Jurkat, Clone E6-1 (cell line): Measurements from ENCODE around the gene CARS2.
A peak's percentile ranks its signal among the peaks of the same experiment; 100 is the strongest.
"Not testable (repeated sequence)": the region's sequence is repeated elsewhere in the genome, so short reads cannot be mapped to it uniquely, and the experiment has no call there.

ENCODE experiments used
- DNase-seq: peaks from one replicate; pipeline ENCODE4 v3.0.0-alpha.2; 2011; ENCODE audit warnings: low read depth, low spot score
- H3K4me3 ChIP-seq: 2 replicates; pipeline ENCODE4 v1.5.1; 2011; ENCODE audit warnings: mild to moderate bottlenecking, low read length, control low read depth, moderate library complexity

CARS2 gene

DNA sequence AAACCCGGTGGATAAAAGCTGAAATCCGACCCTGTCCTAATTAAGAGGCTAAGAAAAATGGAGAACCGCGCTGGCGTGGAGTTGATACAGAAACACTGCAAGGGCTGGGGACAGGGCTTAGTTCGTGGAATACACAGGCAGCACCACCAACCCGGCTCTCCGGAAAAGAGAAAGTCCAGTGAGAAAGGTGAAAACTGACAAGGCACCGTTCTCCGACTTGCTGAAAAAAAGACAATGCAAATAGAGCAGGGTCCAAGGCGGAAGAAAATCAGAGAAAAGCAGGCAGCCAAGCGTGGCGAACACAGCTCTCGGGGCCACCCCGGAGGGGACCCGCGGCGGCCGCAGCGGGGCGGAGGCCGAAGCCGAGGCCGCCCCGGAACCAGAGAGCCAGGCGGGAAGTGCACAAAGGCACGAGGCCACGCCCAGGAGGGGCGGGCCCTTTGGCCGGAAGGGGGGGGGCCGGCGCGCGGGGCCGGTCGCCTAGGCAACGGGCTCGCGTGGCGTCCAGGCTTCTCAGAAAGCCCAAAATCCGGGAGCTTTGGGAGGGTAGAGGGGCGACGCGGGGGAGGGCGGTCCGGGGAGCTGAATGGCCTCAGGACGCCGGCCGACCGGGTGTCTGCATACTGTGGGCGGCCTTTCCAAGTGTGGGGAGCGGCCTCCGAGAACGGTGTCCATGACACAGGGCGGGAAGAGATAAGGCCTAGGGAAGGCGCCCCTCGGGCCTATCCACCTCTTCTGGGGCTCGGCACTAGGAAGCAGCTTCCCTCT is 6.3 kb upstream of the CARS2 start:
- peak; percentile 70 for DNase-seq
- H3K4me3 ChIP-seq = peak overlapping the region; percentile 88

DNA sequence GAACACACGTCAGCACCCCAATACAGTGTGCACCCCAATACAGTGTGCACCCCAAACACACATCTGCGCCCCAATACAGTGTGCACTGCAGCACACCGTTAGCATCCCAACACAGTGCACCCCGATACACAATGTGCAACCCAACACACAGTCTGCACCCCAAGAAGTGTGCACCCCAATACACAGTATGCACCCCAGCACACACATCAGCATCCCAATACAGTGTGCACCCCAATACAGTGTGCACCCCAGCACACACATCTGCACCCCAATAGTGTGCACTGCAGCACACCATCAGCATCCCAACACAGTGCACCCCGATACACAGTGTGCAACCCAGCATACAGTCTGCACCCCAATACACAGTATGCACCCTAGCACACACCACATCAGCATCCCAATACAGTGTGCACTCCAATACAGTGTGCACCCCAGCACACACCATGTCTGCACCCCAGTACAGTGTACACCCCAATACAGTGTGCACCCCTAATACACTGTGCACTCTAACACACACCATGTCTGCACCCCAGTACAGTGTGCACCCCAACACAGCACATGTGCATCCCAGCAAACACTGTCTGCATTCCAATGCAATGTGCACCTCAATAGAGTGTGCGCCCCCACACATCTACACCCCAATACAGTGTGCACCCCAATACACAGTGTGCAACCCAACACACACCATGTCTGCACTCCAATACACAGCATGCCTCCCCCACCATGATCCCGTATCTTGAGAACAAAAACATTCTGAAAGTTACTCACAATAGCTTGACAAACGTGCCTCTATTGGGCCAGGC is 855 bp upstream of the CARS2 start:
- peak overlapping the region; percentile 81 for H3K4me3 ChIP-seq
- DNase-seq = no peak

DNA sequence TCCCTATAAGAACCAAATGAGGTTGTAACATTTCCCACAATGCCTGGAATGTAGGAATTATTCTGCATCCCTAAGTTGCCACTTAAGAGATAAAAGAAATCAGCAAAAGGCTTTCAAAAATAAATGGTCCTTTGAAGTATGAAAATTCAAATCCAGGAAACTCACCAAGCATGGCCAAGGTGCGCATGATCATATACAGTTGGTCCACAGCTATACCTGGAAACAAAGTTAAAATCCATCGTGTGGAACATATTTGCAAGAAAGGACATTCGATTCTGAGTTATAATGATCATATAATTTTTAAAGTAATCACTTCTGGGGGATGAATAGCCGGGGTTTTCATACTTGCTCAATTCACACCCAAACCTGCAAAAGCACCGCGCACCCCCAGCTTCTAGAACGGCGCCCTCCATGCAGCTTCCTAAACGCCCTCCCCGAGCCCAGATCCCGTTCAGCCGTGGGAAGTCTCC is 525 bp downstream of the CARS2 start:
- peak overlapping the region; percentile 81 for H3K4me3 ChIP-seq
- no peak for DNase-seq

DNA sequence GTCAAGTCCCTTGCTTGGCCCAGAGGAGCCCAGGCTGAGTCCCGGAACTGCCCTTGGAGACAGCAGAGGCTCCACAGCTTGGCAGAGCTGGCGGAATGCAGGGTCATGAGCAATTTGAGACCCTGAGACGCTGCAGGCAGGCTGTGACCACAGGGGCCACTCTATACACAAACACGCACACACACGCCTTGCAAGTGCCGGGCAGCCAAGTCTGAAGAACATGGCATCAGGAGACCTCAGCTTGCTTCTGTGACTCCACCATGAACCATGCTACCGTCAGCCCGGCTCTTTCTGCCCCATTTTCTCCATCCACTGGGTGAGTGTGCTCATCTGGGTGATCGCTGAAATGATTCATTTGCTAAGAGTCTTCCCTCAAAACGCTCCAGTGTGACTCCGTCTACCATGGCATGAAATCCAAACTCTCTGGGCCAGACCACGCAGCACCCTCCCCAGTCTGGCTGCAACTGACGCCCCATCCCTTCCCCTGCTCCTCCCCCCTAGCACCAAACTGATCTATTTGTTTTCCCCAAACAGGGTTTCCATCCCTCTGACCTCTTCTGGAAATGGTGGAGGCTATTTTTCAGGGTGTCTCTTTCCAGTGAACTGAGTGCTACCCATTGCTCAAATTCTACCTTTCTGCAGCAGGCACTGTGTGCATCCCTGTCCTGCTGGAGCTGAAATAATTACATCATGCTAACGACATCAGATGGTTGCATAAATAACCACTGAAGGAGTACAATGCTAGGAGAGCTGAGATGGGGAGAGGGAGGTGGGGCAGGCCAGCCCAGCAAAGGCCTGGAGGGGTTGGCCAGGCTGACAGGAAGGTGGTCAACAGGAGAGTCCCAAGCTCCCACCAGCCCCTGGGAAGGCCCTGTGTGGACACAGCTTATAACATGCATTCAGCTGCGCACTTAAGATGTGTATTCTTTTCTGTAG is 3.1 kb downstream of the CARS2 start:
- no peak for DNase-seq
- H3K4me3 ChIP-seq = no peak overlapping the region

DNA sequence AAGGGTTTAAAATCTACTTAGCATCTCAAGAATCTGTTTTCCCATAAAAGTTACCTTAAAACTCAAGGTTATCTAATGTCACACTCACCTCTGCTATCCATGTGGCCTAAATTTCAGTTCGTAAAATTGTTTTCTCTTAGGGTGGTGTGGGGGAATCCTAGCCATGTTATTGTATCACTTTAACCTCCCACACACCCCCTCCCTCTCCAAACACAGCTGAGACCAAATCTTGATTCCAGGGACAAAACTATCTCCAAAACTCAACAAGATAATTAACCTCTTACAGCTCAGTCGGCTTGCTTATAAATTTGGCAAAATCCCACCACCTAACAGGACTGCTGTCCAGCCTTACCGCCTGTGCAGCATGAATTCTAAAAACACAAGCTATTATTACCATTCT is 3.8 kb downstream of the CARS2 start:
- no peak overlapping the region for H3K4me3 ChIP-seq
- DNase-seq = no peak

DNA sequence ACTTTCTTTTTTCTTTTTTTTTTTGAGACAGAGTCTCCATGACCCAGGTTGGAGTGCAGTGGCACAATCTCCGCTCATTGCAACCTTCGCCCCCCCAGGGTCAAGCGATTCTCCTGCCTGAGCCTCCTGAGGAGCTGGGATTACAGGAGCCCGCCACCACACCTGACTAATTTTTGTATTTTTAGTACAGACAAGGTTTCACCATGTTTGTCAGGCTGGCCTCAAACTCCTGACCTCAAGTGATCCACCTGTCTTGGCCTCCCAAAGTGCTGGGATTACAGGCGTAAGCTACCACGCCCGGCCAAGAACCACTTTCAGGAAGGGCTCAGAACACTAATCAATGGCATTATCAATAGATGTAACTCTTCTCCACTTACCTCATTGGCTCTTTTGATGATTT is 4.9 kb downstream of the CARS2 start:
- DNase-seq, H3K4me3 ChIP-seq: not testable (repeated sequence)

DNA sequence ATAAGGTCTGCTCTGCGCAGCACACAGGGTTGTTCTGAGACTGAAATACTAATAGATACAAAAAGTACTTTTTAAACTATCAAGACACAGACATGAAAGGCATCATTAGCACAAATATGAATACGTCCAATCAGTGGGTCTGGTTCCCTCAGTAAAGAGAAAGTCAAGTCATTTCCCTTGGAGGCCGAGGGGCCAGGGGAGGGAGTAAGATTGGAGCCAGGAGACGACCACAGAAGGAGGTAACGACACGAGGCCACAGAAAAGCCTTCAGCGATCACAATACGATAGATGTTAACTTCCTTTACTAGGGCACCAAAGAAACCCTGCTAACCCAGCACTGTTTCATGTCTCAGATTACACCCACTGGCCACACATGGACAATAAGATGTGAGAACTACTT is 5.3 kb downstream of the CARS2 start:
- no peak for DNase-seq
- H3K4me3 ChIP-seq = no peak overlapping the region

DNA sequence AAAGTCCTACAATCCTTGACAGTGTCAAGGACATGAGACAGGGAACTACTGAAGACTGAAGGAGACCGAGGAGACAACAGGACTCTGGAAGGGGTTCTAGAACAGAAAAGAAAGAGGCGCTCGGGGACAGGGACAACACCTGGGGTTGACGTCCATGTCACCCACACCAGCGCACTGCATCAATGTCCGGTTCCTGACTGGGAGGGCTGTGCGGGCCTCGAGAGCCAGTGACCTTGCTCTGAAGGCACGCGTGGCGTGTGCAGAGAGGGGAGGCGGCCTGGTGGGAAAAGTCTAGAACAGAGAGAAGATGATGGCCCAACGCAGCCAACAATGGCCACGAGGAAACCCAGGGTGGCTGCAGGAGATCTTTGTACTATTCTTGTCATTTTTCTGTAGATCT is 5.7 kb downstream of the CARS2 start:
- no peak for DNase-seq
- H3K4me3 ChIP-seq = no peak overlapping the region

DNA sequence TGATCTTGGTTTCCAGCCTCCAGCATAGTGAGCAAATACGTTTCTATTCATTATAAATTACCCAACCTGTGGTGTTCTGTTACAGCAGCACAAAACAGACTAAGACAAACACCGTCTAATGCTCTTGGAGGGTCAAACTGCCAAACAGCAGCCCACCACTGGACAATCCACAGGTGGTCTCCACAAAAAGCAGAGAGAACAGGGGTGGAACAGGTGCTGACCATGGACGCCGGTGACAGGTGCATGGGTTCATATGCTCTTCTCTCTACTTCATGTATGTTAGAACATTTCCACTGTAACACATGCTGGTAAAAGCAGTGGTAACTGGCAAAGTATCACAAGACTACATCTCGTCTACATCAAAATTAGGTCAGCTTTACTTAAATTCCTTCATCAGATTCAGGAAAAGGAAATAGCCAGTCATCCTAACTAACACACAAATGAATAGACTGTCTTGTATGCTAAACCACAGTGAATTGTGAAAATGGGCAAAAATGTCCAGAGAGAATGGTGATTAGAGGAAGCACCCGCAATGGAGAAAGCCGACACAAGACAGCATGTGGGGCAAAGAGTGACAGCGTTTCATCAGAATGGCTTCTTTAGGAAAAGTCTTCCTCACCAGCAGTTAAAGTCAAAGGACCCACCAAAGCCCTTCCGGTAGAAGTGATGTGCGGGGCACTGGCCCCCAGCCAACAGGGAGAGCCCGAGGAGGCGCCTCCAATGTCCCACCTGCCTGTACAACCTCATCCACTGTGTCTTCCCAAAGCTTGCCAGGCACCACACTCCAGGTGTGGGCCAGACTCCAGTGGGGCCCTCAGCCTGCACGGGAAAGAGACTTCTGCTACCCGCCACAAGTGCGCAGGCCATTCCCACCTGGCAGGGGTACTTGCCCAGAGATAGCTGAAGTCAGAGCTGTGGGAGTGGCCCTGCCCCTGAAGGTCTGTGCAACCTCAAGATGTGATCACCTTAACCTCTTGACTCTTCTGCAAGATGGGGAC is 6.5 kb downstream of the CARS2 start:
- H3K4me3 ChIP-seq = no peak overlapping the region
- DNase-seq = no peak

DNA sequence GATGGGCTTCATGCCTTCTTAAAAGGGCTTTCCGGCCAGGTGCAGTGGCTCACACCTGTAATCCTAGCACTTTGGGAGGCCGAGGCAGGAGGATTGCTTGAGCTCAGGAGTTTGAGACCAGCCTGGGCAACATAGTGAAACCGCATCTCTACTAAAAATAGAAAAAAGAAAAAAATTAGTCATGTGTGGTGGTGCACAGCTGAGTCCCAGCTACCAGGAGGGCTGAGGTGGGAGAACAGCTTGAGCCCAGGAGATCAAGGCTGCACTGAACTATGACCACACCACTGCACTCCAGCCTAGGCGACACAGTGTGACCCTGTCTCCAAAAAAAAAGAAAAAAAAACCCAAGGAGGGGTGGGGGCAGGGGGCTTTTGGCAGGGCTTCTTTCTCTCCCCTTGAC is 7.2 kb downstream of the CARS2 start:
- H3K4me3 ChIP-seq = no peak overlapping the region
- DNase-seq = no peak

DNA sequence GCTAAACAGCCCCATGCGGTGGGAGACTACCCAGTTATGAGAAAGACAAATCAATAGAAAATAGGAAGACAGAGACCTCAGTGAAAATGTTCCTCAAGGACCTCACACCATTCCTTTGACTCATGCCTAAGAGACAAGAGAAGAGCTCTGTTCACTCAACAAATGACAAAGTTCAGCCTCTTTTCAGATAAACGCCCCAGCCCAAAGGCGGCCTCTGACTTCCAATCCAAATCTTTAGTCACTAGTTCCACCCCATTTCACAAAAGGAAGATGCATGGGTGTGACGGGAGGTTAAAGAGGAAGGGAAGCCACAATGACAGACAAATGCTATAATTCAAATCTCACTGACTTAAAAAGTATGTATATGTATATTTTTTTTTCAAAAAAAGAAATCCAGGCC is 8.1 kb downstream of the CARS2 start:
- no peak for DNase-seq
- H3K4me3 ChIP-seq = no peak overlapping the region

DNA sequence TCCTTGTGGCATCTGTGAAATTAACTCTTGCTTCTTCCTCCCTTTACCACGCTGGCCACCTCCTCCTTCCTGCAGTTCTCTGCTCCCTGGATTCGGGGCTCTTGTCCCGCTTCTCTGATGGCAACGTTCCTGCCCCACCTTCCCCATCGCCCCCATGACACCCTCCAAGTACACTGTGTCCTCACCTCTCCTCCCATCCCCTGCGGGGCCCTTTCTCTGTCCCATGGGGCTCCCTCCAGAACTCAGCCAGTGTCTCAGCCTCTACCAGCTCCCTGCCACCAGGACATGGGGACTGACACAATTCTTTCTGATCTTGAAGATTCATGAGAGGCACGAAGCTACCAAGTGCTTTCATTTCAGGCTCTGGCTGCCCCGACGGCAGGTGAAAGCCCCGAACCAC is 9.1 kb downstream of the CARS2 start:
- DNase-seq = no peak
- H3K4me3 ChIP-seq = no peak overlapping the region

DNA sequence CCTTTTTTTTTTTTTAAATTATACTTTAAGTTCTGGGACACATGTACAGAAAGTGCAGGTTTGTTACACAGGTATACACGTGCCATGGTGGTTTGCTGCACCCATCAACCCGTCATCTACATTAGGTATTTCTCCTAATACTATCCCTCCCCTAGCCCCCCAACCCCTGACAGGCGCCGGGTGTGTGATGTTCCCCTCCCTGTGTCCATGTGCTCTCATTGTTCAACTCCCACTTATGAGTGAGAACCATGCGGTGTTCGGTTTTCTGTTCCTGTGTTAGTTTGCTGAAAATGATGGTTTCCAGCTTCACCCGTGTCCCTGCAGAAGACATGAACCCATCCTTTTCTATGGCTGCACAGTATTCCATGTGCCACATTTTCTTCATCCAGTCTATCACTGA is 10.1 kb downstream of the CARS2 start:
- not testable (repeated sequence) for DNase-seq, H3K4me3 ChIP-seq

DNA sequence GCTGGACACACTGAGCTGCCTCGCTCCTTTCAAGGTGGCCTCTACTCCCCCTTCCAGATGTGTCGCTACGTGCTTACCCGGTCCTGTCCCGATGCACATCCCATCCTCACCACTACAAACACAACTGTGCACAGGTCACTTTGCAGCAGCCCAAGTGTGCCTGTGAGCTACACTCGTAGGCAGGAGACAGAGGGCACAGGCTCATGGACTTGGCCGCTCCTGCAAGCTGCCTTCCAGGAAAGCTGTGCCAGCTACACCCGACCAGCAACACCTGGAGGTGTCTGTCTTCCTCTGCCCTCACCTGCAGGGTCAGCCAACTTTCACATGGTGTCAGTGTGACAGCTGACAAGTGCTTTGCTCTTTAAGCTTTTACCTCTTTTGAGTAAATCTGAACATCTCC is 15.4 kb downstream of the CARS2 start:
- DNase-seq = no peak
- no peak overlapping the region for H3K4me3 ChIP-seq

DNA sequence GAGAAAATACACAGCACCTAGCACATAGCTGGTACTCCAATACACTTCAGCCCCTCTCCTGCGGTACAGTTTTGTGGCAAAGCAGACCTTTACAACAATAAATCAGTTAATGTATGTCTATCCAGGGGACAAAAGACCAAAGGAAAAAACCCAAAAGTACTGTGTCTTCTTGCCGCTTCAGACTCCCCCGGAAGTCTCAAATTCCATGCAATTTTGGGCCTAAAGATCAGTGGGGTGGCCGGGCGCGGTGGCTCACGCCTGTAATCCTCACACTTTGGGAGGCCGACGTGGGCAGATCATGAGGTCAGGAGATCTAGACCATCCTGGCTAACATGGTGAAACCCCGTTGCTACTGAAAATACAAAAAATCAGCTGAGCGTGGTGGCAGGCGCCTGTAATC is 16.2 kb downstream of the CARS2 start:
- no peak overlapping the region for H3K4me3 ChIP-seq
- no peak for DNase-seq

DNA sequence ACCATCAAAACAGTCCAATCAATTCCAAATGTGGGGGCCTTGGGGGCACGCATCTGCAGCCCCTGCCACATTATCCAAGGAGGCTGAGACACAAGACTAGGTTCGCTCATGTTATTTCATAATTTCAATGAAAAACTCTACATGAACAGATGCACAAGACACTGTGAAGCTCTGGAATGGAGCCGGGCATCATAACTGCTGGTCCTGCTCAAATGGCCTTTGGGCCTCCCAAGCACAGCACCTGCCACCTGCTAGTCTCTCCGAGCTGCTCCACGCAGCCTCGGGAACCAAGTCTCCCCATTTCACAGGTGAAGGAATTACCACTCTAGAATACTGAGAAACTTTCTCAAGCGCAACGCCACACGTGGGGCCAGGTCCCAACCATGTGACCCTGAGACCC is 16.9 kb downstream of the CARS2 start:
- no peak for DNase-seq

DNA sequence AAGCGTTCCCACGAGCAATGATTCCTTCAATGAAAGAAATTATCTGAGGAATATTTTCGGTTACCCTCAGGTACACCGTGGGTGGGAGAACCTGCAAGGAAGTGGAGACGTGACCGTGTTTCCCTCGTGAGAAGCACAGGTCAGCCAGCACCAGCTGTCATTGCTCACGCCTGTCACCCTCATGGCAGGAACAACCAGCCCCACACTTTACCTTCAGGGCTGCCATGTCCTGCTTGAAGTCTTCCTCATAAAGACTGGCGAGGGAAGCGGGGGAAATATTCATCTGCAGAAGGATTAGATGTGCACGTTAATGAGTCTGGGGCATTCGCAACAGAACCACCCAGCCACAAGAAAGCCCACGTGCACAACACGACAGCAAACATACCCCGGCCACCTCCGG is 18.2 kb downstream of the CARS2 start:
- no peak overlapping the region for H3K4me3 ChIP-seq
- DNase-seq = no peak

More for the DNA sequence above, 16.9 kb downstream of the CARS2 start:
- no peak overlapping the region for H3K4me3 ChIP-seq

DNA sequence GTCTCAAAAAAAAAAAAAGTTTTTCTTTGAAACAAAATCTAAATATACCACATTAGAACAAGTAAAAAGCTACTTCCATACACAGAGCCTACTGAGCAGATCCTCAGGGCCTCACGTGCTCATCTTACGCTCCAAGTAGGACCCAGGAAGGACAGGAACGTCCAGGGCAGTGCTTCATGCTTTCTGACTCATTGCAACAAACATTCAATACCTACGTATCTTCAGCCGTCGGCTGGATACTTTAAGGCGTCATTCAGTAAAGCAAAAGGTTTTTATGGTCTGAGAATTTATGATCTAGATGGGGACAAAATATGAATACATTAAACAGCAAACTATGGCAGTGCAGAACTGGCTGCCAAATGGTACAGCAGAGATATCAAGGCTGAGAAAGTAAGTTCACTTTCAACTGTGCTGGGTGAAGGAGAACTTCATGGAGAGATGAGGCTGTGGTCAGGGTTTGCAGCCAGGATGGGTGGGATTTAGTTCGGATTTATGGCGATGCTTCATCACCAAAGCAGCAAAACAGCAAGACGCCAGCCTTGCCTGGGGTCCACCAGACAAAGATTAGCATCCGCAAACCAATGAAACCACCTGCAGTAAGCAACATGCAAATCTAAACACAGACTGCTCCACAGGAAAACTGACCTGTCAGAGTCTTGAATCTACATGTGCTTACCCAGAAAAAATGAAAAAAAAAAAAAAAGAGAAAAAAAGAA is 20.5 kb downstream of the CARS2 start:
- no peak overlapping the region for H3K4me3 ChIP-seq
- DNase-seq = no peak
